GM10847 (cell line): ENCODE measurements around the gene BBX.

ENCODE experiments used
- POLR2A ChIP-seq: IDR thresholded peaks from 2 replicates; pipeline ENCODE4 v1.6.1; 2011; ENCODE audit not compliant: insufficient read length; ENCODE audit errors: extremely low read depth

Gene BBX

DNA sequence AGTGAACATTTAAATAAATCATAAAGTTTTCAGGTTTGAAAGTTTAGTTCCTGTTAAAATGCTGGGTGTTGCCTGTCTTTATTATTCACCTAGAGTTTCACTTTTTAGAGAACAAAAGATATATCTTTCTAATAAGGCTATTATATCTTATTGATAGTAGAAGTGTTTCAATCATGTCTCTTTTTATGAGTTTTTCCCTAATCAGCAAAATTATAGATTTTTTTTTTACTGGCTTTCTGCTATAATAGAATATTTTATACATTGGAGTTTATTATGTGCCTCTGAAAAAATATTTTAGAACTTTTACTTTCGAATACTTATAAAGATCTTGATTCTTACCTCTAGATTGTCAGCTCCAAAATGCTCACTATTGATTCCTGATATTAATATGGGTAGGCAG, 131.5 kb downstream of the BBX start:
- no peak for TF ChIP-seq POLR2A

DNA sequence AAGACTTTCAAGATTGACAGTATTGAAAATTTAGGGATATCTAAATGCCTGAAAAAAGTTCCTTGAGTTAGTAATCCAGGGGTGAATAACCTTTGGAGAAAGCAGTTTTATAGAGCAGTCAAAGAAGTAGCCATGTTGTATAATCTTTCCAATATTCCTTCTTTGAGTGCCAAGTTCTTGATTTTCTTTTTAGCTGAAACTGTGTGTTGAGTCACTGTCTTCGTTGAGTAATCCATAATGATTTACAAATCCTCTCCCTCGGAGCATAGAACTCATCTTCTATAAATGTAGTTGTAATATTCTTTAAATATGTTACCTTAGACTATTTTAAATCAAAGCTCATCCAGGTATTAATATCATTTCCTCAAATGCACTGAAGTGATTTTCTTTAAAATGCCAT, 135.2 kb downstream of the BBX start:
- TF ChIP-seq POLR2A: no peak

DNA sequence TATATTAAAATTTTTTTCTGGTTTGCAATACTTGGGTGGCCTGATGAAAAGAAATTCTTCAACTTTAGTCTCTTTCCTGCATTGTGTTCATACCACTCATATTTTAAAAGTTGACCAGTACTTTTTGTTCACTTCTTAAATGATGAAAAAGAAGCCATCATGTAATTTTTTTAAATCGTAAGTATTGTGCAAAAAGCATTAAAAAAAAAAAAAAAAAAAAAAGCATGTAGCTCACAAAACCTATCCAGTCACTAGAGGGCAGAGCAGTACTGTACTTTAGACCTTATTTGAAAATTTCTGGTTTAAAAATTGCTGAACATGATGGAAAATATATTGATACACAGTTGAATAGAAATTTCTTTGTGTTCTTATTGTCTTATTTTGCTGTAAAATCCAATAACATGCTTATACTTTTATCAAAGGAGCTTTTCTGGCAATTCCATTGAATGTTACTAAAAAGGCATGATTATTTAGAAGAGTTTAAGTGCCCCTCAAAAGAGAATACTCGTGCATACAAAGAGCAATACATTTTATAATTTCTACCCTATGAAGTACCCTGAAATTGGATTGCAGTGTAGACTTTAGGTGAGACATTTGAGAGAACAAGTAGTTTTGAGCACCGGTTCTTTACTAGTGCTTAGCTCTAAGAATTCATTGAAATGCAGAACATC, 137.7 kb downstream of the BBX start:
- TF ChIP-seq POLR2A: no peak

DNA sequence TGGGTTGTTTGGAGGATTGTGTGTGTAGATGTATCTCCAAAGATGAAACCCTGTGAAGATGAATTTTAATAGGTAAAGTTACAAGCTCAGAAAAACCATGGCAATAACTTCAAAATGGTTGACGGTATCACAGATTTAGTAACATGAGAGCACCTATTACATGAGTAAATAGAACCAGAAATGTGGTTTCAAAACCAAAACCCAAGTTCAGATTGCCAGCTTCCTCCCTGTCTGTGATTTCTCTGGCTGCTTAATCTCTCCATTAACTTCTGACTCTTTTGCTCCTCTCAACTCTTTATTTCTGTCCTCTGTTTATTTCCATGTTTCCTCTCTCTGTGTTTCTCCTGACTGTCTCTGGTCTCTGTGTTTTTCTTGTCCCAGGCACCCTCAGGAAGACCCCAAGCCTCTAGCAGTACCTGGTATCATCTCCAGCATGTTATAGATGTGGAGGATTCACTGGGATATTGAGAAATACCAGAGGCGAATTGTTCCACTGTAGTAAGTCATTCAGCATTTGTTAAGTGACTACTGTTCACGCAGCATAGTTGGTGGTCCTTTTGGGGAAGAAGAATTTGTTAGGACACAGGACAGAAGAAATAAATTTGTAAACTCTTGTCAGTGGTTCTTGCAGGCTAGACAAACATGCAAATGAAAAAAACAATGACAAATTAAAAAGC, 138.8 kb downstream of the BBX start:
- no peak for TF ChIP-seq POLR2A

GRCh38 chr3:107662124-107662507, 139.4 kb downstream of the BBX start:
- TF ChIP-seq POLR2A: no peak

GRCh38 chr3:107662586-107662985, 139.8 kb downstream of the BBX start:
- no peak for TF ChIP-seq POLR2A

GRCh38 chr3:107663266-107663665, 140.5 kb downstream of the BBX start:
- no peak for TF ChIP-seq POLR2A

- TF ChIP-seq POLR2A: no peak
These were observed 141.9 kb downstream of the BBX start for GRCh38 chr3:107664614-107665013.

DNA sequence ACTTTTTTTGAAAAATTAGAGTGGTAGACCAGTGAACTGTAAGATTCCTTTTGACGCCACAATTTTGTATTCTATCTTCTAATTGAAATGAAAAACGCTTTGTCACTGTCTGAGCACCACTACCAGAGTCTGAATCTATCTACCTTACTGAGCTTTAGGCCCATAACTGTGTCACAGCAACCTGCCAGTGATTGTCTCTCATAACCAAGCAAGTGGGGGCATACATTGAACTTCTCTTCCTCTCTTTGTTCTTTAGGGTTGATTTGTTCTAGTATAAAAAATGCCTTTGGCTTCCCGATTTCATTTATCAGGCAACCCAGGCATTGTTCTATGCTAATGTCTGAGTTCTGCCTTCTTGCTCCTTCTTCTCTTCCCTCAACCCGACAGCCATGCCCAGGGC, 142.6 kb downstream of the BBX start:
- no peak for TF ChIP-seq POLR2A

DNA sequence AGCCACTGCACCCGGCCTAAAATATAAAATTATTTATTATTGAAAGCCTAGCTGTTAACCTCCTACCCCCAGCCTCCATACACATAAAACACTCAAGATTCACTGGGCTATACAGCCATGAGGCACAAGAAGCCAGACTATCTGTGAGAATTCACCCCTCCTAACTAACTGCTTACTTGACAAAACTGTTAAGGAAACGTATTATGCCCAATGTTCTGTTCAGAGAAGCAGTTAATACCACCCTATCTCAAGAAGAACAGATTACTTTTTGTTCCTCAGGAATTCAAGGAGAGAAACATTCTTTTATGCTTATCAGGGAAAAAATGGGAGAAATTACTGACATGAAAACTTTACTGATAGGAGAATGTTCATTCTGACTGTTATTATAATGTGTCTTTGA, 144.1 kb downstream of the BBX start:
- no peak for TF ChIP-seq POLR2A

GRCh38 chr3:107668416-107668815, 145.7 kb downstream of the BBX start:
- TF ChIP-seq POLR2A: no peak

DNA sequence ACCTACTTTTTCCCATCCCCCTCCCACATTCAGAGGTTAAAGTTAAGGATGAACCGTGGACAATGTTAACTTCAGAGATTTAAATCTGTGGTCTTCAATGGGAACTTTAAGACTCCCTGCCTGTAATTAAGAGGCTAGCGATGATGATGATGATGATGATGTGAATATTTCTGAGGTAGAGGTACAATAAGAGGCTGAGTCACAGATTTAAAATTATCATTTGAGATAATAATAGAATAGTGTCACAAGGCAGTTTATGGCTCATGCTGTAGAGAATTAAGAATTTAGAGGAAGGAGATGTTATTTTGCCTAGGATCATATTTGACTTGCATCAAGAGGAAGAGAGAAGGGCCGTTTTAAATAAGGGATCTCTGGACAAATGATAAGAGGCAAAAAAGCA, 146.2 kb downstream of the BBX start:
- no peak for TF ChIP-seq POLR2A

GRCh38 chr3:107669669-107670068, 146.9 kb downstream of the BBX start:
- no peak for TF ChIP-seq POLR2A

GRCh38 chr3:107670986-107671385, 148.2 kb downstream of the BBX start:
- TF ChIP-seq POLR2A: no peak

DNA sequence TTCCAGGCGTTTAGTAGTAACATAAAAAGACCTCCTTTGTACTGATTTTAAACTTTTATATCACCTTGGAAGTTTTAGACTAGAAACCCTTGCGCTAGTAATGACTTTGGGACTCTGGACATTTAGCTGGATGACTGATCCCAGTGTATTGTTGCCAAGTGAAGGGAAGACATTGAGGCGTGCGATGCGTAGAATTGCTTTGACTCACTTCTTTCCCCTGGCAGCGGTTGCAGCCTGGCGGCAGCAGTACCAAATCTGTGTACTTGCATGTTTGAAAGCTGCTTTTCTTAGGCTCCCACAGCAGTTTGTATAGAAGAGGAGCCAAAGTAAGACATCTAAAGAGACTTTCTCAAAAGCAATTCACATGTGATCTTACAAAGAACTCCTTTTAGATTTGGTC, 151.6 kb downstream of the BBX start:
- no peak for TF ChIP-seq POLR2A

- TF ChIP-seq POLR2A: no peak
These were observed 152.6 kb downstream of the BBX start for GRCh38 chr3:107675233-107675900.
